ENCODE measurements around the gene RAB3A. TPM values are rescaled to one million over a fixed set of nuclear protein-coding genes. Genes with fewer than 3 reads are reported as not detected.
A peak's percentile ranks its signal among the peaks of the same experiment; 100 is the strongest.

The RAB3A gene
- total RNA-seq, 1 donor from 2014 or later: 9.2 TPM

GRCh38 chr19:18231775-18232174 is 27.9 kb upstream of the RAB3A start:
- Mint-ChIP-seq H3K36me3 (ENCODE audit: low read depth) (no peaks in the 10 kb centered on the region), H3K27me3 (ENCODE audit: low read depth) (peaks cover 85% of the 10 kb centered on the region), H3K4me1 (peaks cover 6% of the 10 kb centered on the region), H3K4me3 (no peak overlapping the region), H3K9me3 (no peaks in the 10 kb centered on the region), H3K27ac (ENCODE audit: unreplicated experiment) (no peak overlapping the region)
- DNase-seq (ENCODE audit: low read depth, low spot score): no peak
- no peak for TF ChIP-seq CTCF (conservative IDR thresholded peaks at IDR 0.05)

GRCh38 chr19:18230941-18231734 is 27.3 kb upstream of the RAB3A start:
- Mint-ChIP-seq H3K4me1 (peaks cover 6% of the 10 kb centered on the region), H3K4me3 (no peak overlapping the region), H3K27ac (ENCODE audit: unreplicated experiment) (no peak overlapping the region), H3K27me3 (ENCODE audit: low read depth) (peaks cover 83% of the 10 kb centered on the region), H3K9me3 (no peaks in the 10 kb centered on the region), H3K36me3 (ENCODE audit: low read depth) (no peaks in the 10 kb centered on the region)
- DNase-seq (ENCODE audit: low read depth, low spot score): no peak
- TF ChIP-seq CTCF (conservative IDR thresholded peaks at IDR 0.05): no peak

GRCh38 chr19:18229915-18230314 is 26.1 kb upstream of the RAB3A start:
- Mint-ChIP-seq H3K27ac (ENCODE audit: unreplicated experiment) (no peak overlapping the region), H3K27me3 (ENCODE audit: low read depth) (peaks cover 83% of the 10 kb centered on the region), H3K4me1 (peaks cover 6% of the 10 kb centered on the region), H3K36me3 (ENCODE audit: low read depth) (no peaks in the 10 kb centered on the region), H3K9me3 (no peaks in the 10 kb centered on the region), H3K4me3 (no peak overlapping the region)
- DNase-seq (ENCODE audit: low read depth, low spot score): no peak
- no peak for TF ChIP-seq CTCF (conservative IDR thresholded peaks at IDR 0.05)

GRCh38 chr19:18229474-18229873 is 25.6 kb upstream of the RAB3A start:
- TF ChIP-seq CTCF (conservative IDR thresholded peaks at IDR 0.05): peak; percentile 58
- Mint-ChIP-seq H3K4me1 (peaks cover 9% of the 10 kb centered on the region), H3K27ac (ENCODE audit: unreplicated experiment) (no peak overlapping the region), H3K4me3 (no peak overlapping the region), H3K27me3 (ENCODE audit: low read depth) (peaks cover 83% of the 10 kb centered on the region), H3K9me3 (no peaks in the 10 kb centered on the region), H3K36me3 (ENCODE audit: low read depth) (no peaks in the 10 kb centered on the region)
- DNase-seq (ENCODE audit: low read depth, low spot score): no peak

- DNase-seq (ENCODE audit: low read depth, low spot score): no peak
- H3K27ac Mint-ChIP-seq (ENCODE audit: unreplicated experiment): no peak overlapping the region
- no peak overlapping the region for H3K4me3 Mint-ChIP-seq
- no peak for TF ChIP-seq CTCF (conservative IDR thresholded peaks at IDR 0.05)
- H3K9me3 Mint-ChIP-seq: peaks cover 2% of the 10 kb centered on the region
- peaks cover 77% of the 10 kb centered on the region for H3K27me3 Mint-ChIP-seq (ENCODE audit: low read depth)
- no peaks in the 10 kb centered on the region for H3K36me3 Mint-ChIP-seq (ENCODE audit: low read depth)
- peaks cover 13% of the 10 kb centered on the region for H3K4me1 Mint-ChIP-seq
Measured at GRCh38 chr19:18227781-18228271, 24.0 kb upstream of the RAB3A start.
